HepG2 (cell line): ENCODE data around the gene DUSP16. TPM values are rescaled to one million over a fixed set of nuclear protein-coding genes. Genes with fewer than 3 reads are reported as not detected.
A peak's percentile ranks its signal among the peaks of the same experiment; 100 is the strongest.

Experiments
- BCL6 ChIP-seq: IDR thresholded peaks from 2 replicates; pipeline ENCODE4 v1.6.1; 2016; ENCODE audit warnings: missing genetic modification reagents, missing compliant biosample characterization
- DNMT3B ChIP-seq: conservative IDR thresholded peaks from 2 replicates; pipeline ENCODE4 v1.6.1; 2016; ENCODE audit warnings: missing biosample characterization, control low read depth
- ETV6 ChIP-seq: sonication (generic); formaldehyde crosslinking; conservative IDR thresholded peaks from 2 replicates; pipeline ENCODE4 v1.4.0; 2020; ENCODE audit warnings: missing genetic modification reagents
- HOXA7 ChIP-seq: sonication (generic); formaldehyde crosslinking; IDR thresholded peaks from 2 replicates; pipeline ENCODE4 v1.8.1; 2022; ENCODE audit warnings: mild to moderate bottlenecking, missing genetic modification reagents, moderate library complexity
- MBD4 ChIP-seq: IDR thresholded peaks from 2 replicates; pipeline ENCODE4 v1.6.1; 2012; ENCODE audit warnings: low read length, inconsistent platforms, borderline replicate concordance
- MED13 ChIP-seq: sonication (generic); formaldehyde crosslinking; IDR thresholded peaks from 2 replicates; pipeline ENCODE4 v1.5.0; 2020; ENCODE audit warnings: missing genetic modification reagents
- MYNN ChIP-seq: sonication (generic); formaldehyde crosslinking; IDR thresholded peaks from 2 replicates; pipeline ENCODE4 v1.4.0; 2020; ENCODE audit warnings: mild to moderate bottlenecking, low read depth, missing genetic modification reagents
- NFKB2 ChIP-seq: sonication (generic); formaldehyde crosslinking; IDR thresholded peaks from 2 replicates; pipeline ENCODE4 v1.4.0; 2020; ENCODE audit warnings: missing genetic modification reagents, borderline replicate concordance
- PRPF4 ChIP-seq: fragments of 200-400 bp; formaldehyde crosslinking; IDR thresholded peaks from 2 replicates; pipeline ENCODE4 v1.6.1; 2016; ENCODE audit warnings: low read length, low read depth; ENCODE audit not compliant: poor library complexity, severe bottlenecking
- RNF2 ChIP-seq: fragments of 450-650 bp; conservative IDR thresholded peaks from 2 replicates; pipeline ENCODE4 v1.6.1; 2016; ENCODE audit warnings: low read depth
- SPEN ChIP-seq: sonication (generic); formaldehyde crosslinking; IDR thresholded peaks from 2 replicates; pipeline ENCODE4 v1.5.1; 2020; ENCODE audit warnings: low read depth, mild to moderate bottlenecking, missing genetic modification reagents
- TEAD2 ChIP-seq: sonication (generic); formaldehyde crosslinking; IDR thresholded peaks from 2 replicates; pipeline ENCODE4 v1.9.0; 2021; ENCODE audit warnings: missing genetic modification reagents
- THYN1 ChIP-seq: sonication (generic); formaldehyde crosslinking; IDR thresholded peaks from 2 replicates; pipeline ENCODE4 v1.8.1; 2023; ENCODE audit warnings: low read depth, mild to moderate bottlenecking, moderate library complexity, missing genetic modification reagents, borderline replicate concordance
- TRIM22 ChIP-seq: fragments of 450-650 bp; IDR thresholded peaks from 2 replicates; pipeline ENCODE4 v1.6.1; 2017
- ZBTB7B ChIP-seq: sonication (generic); formaldehyde crosslinking; IDR thresholded peaks from 2 replicates; pipeline ENCODE4 v1.4.0; 2020; ENCODE audit warnings: missing genetic modification reagents
- ZFP41 ChIP-seq: sonication (generic); formaldehyde crosslinking; IDR thresholded peaks from 2 replicates; pipeline ENCODE4 v1.4.0; 2020; ENCODE audit warnings: mild to moderate bottlenecking, missing genetic modification reagents, borderline replicate concordance
- ZKSCAN1 ChIP-seq: fragments of 150-350 bp; IDR thresholded peaks from 2 replicates; pipeline ENCODE4 v1.6.1; 2014; ENCODE audit warnings: low read length
- ZNF143 ChIP-seq: sonication (generic); formaldehyde crosslinking; IDR thresholded peaks from 2 replicates; pipeline ENCODE4 v1.4.0; 2020; ENCODE audit warnings: missing genetic modification reagents
- ZNF264 ChIP-seq: sonication (generic); formaldehyde crosslinking; IDR thresholded peaks from 2 replicates; pipeline ENCODE4 v1.4.0; 2020; ENCODE audit warnings: missing genetic modification reagents
- ZNF337 ChIP-seq: sonication (generic); formaldehyde crosslinking; IDR thresholded peaks from 2 replicates; pipeline ENCODE4 v1.5.1; 2020; ENCODE audit warnings: missing genetic modification reagents, low read depth, mild to moderate bottlenecking, borderline replicate concordance
- ZNF75D ChIP-seq: sonication (generic); formaldehyde crosslinking; IDR thresholded peaks from 2 replicates; pipeline ENCODE4 v1.8.1; 2023; ENCODE audit warnings: missing genetic modification reagents, mild to moderate bottlenecking, borderline replicate concordance
- polyA plus RNA-seq, 8 experiments: library from polyadenylated mRNA; depleted of rRNA in 3 of 8; stranded (reverse) in 7 of 8; unstranded in 1 of 8; fragments of >200 nt; fragmentation: Illumina TruSeq in 4 of 8; extraction: Trizol in 4 of 8; gene quantifications; 2 replicates each; pipeline versions ENCODE4 v1.2.1 to v1.2.3, GENCODE V29; 2011 to 2016; ENCODE audit warnings: low read depth in 4 of 8, missing spikeins in 1 of 8, mixed read lengths in 1 of 8; ENCODE audit not compliant: insufficient read depth in 1 of 8
- total RNA-seq, 5 experiments: library from RNA; depleted of rRNA; stranded (reverse); fragments of >200 nt; fragmentation: Illumina TruSeq; extraction: Trizol; gene quantifications; 2 replicates each; pipeline ENCODE4 v1.2.3, GENCODE V29; 2016; ENCODE audit warnings: low read depth in 1 of 5
- TF ChIP-seq, protein P1 (sequence below): sonication (generic); formaldehyde crosslinking; IDR thresholded peaks from 2 replicates; pipeline ENCODE4 v1.5.1; 2020; ENCODE audit warnings: mild to moderate bottlenecking, missing genetic modification reagents, moderate library complexity
- TF ChIP-seq, protein P2 (sequence below): IDR thresholded peaks from 2 replicates; pipeline ENCODE4 v1.6.1; 2016; ENCODE audit warnings: low read depth, control low read depth
- TF ChIP-seq, protein P3 (sequence below): sonication (generic); formaldehyde crosslinking; conservative IDR thresholded peaks from 2 replicates; pipeline ENCODE4 v1.4.0; 2020; ENCODE audit warnings: missing genetic modification reagents

DUSP16 gene
- total and polyA plus RNA-seq, 2 of the 13 experiments (the other 11 are each of a cell fraction or from before 2014, with no cell fraction given) = 45.7 to 46.6 TPM

DNA sequence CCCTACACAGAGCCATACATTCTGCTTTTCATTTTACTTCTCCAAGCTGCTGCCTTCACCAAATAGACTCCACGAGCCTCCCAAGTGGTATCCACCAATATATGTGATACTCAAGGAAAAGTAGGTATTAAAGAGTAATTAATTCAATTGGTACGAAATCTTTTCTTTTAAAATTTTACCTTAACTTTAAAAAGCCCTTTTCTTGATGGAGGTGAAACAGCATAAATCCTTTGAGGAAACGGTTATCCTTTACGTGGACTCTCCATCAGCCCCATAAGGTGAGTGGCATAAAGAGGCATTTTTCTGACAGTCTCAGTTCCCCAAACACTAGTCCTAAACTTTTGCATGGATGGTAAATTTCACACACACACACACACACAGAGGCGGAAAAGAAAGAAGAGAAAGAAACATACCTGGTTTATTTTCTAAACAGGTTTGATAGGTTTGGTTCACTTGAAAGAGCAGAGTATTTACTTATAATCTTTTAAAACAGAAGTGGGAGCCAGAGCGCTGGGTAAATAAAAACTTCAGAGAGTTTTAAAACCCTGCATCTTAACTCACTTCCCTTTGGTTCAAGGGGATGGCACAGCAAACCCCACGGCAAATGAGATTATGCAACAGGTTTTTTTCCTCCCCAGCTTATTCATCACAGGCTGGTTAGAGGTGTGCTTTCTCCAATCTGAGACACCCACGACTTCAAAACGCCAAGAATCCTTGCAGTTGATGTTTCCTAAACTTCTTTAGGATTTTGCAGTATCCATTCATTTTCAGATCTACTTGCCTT, 1.9 kb downstream of the DUSP16 start (continued):
- TF ChIP-seq ZNF337 (CRISPR knock-in tag) = no peak
- peak; percentile 56 for TF ChIP-seq BCL6 (CRISPR knock-in tag)
- no peak for TF ChIP-seq PRPF4
- TF ChIP-seq RNF2 = no peak
- TF ChIP-seq TEAD2 (CRISPR knock-in tag) = no peak
- TF ChIP-seq, protein P1, sequence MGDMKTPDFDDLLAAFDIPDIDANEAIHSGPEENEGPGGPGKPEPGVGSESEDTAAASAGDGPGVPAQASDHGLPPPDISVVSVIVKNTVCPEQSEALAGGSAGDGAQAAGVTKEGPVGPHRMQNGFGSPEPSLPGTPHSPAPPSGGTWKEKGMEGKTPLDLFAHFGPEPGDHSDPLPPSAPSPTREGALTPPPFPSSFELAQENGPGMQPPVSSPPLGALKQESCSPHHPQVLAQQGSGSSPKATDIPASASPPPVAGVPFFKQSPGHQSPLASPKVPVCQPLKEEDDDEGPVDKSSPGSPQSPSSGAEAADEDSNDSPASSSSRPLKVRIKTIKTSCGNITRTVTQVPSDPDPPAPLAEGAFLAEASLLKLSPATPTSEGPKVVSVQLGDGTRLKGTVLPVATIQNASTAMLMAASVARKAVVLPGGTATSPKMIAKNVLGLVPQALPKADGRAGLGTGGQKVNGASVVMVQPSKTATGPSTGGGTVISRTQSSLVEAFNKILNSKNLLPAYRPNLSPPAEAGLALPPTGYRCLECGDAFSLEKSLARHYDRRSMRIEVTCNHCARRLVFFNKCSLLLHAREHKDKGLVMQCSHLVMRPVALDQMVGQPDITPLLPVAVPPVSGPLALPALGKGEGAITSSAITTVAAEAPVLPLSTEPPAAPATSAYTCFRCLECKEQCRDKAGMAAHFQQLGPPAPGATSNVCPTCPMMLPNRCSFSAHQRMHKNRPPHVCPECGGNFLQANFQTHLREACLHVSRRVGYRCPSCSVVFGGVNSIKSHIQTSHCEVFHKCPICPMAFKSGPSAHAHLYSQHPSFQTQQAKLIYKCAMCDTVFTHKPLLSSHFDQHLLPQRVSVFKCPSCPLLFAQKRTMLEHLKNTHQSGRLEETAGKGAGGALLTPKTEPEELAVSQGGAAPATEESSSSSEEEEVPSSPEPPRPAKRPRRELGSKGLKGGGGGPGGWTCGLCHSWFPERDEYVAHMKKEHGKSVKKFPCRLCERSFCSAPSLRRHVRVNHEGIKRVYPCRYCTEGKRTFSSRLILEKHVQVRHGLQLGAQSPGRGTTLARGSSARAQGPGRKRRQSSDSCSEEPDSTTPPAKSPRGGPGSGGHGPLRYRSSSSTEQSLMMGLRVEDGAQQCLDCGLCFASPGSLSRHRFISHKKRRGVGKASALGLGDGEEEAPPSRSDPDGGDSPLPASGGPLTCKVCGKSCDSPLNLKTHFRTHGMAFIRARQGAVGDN (CRISPR knock-in tag) = no peak
- TF ChIP-seq NFKB2 (CRISPR knock-in tag) = no peak
- no peak for TF ChIP-seq TRIM22
- no peak for TF ChIP-seq HOXA7 (CRISPR knock-in tag)
- no peak for TF ChIP-seq ZKSCAN1
- no peak for TF ChIP-seq ZBTB7B (CRISPR knock-in tag)
- TF ChIP-seq, protein P2, sequence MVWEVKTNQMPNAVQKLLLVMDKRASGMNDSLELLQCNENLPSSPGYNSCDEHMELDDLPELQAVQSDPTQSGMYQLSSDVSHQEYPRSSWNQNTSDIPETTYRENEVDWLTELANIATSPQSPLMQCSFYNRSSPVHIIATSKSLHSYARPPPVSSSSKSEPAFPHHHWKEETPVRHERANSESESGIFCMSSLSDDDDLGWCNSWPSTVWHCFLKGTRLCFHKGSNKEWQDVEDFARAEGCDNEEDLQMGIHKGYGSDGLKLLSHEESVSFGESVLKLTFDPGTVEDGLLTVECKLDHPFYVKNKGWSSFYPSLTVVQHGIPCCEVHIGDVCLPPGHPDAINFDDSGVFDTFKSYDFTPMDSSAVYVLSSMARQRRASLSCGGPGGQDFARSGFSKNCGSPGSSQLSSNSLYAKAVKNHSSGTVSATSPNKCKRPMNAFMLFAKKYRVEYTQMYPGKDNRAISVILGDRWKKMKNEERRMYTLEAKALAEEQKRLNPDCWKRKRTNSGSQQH (CRISPR knock-in tag) = no peak
- no peak for TF ChIP-seq ZNF75D (CRISPR knock-in tag)
- peak; percentile 6; the same call in 1 of the 2 replicates for TF ChIP-seq MBD4
- TF ChIP-seq MYNN = no peak
- TF ChIP-seq MED13 = peak; percentile 36; the same call in 1 of the 2 replicates
- TF ChIP-seq DNMT3B (CRISPR knock-in tag) = no peak
- no peak for TF ChIP-seq SPEN (CRISPR knock-in tag)
- TF ChIP-seq ZNF143 (CRISPR knock-in tag) = no peak
- TF ChIP-seq ZNF264 (CRISPR knock-in tag) = no peak
- no peak for TF ChIP-seq THYN1 (CRISPR knock-in tag)
- no peak for TF ChIP-seq ETV6
- TF ChIP-seq, protein P3, sequence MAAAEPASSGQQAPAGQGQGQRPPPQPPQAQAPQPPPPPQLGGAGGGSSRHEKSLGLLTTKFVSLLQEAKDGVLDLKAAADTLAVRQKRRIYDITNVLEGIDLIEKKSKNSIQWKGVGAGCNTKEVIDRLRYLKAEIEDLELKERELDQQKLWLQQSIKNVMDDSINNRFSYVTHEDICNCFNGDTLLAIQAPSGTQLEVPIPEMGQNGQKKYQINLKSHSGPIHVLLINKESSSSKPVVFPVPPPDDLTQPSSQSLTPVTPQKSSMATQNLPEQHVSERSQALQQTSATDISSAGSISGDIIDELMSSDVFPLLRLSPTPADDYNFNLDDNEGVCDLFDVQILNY (CRISPR knock-in tag) = no peak
- no peak for TF ChIP-seq ZFP41 (CRISPR knock-in tag)
